H1 (cell line): ENCODE measurements around the gene UNC119B. TPM values are rescaled to one million over a fixed set of nuclear protein-coding genes. Genes with fewer than 3 reads are reported as not detected.
A peak's percentile ranks its signal among the peaks of the same experiment; 100 is the strongest.

Experiments used
- CTCF ChIA-PET: fragments of 300-600 bp; sonication (Branson Sonifier 250); formaldehyde crosslinking; loops from one replicate; lab custom pipeline; 2021; ENCODE audit not compliant: partially characterized antibody; lab: Charles Lee
- POLR2A ChIA-PET: fragments of 300-600 bp; sonication (Branson Sonifier 250); formaldehyde crosslinking; loops from one replicate; lab custom pipeline; 2021; ENCODE audit warnings: inconsistent platforms; ENCODE audit not compliant: partially characterized antibody; lab: Charles Lee
- DNase-seq, 2 experiments: peaks; one replicate each; pipeline versions ENCODE4 v3.0.0 to v3.0.0-alpha.2; 2010 to 2022; ENCODE audit warnings: low spot score in 2 of 2, low read depth in 1 of 2, mixed read lengths in 1 of 2
- FAIRE-seq: peaks from 2 replicates; lab custom pipeline; 2011; peaks lifted over from hg19 to GRCh38; lab: Jason Lieb, UNC
- H2AFZ ChIP-seq: 2 replicates; pipeline ENCODE4 v1.8.1; 2012; ENCODE audit warnings: low read length, inconsistent platforms
- H2AK5ac ChIP-seq: 2 replicates; pipeline ENCODE4 v1.6.1; 2013; ENCODE audit warnings: low read depth, low read length
- H2BK120ac ChIP-seq: replicated peaks from 2 replicates; pipeline ENCODE3; 2013; ENCODE audit warnings: low read depth, low read length, inconsistent platforms
- H2BK12ac ChIP-seq: 2 replicates; pipeline ENCODE4 v1.6.1; 2013; ENCODE audit warnings: low read depth, low read length
- H2BK15ac ChIP-seq: 2 replicates; pipeline ENCODE4 v1.6.1; 2013; ENCODE audit warnings: low read length
- H2BK20ac ChIP-seq: 2 replicates; pipeline ENCODE4 v1.6.1; 2013; ENCODE audit warnings: low read length
- H2BK5ac ChIP-seq: 2 replicates; pipeline ENCODE4 v1.6.1; 2013; ENCODE audit warnings: low read depth, low read length
- H3K14ac ChIP-seq: 2 replicates; pipeline ENCODE4 v1.6.1; 2013; ENCODE audit warnings: inconsistent platforms; ENCODE audit not compliant: insufficient read length
- H3K18ac ChIP-seq: 2 replicates; pipeline ENCODE4 v1.6.1; 2013; ENCODE audit warnings: low read length; ENCODE audit errors: extremely low read depth
- H3K23ac ChIP-seq: 2 replicates; pipeline ENCODE4 v1.6.1; 2013; ENCODE audit warnings: inconsistent platforms; ENCODE audit not compliant: insufficient read length
- H3K23me2 ChIP-seq: 2 replicates; pipeline ENCODE4 v1.6.1; 2013; ENCODE audit warnings: low read depth, low read length
- H3K27ac ChIP-seq: 2 replicates; pipeline ENCODE4 v1.6.1; 2011; ENCODE audit warnings: low read depth, low read length, inconsistent platforms
- H3K27me3 ChIP-seq, 4 experiments: replicated peaks in 1 of 4; 1 replicate in 1 of 4; 2 replicates in 3 of 4; pipeline versions ENCODE4 v1.6.1 to v1.8.1; 2011 to 2013; ENCODE audit warnings: low read length in 3 of 4, mild to moderate bottlenecking in 3 of 4, inconsistent platforms in 2 of 4, mixed read lengths in 2 of 4, moderate library complexity in 1 of 4; ENCODE audit not compliant: control insufficient read depth in 3 of 4, insufficient read depth in 3 of 4; ENCODE audit errors: extremely low read depth in 1 of 4
- H3K36me3 ChIP-seq, 4 experiments: 2 replicates each; pipeline versions ENCODE4 v1.6.1 to v1.8.1; 2011 to 2013; ENCODE audit warnings: mild to moderate bottlenecking in 4 of 4, low read length in 3 of 4, moderate library complexity in 2 of 4, control low read depth in 1 of 4, inconsistent platforms in 1 of 4; ENCODE audit not compliant: insufficient read depth in 4 of 4, control insufficient read depth in 2 of 4
- H3K4ac ChIP-seq: replicated peaks from 2 replicates; pipeline ENCODE3; 2013; ENCODE audit warnings: low read length, low read depth, mixed read lengths, inconsistent platforms; ENCODE audit not compliant: insufficient read length
- H3K4me1 ChIP-seq, 4 experiments: replicated peaks in 1 of 4; 1 replicate in 1 of 4; 2 replicates in 3 of 4; pipeline versions ENCODE4 v1.6.1 to v1.8.1; 2011 to 2013; ENCODE audit warnings: low read length in 3 of 4, inconsistent platforms in 2 of 4, mixed read lengths in 1 of 4; ENCODE audit not compliant: insufficient read depth in 4 of 4, control insufficient read depth in 3 of 4
- H3K4me2 ChIP-seq, 2 experiments: 2 replicates each; pipeline versions ENCODE4 v1.6.1 to v1.8.1; 2011 to 2013; ENCODE audit warnings: low read depth in 2 of 2, low read length in 2 of 2, control low read depth in 1 of 2, inconsistent platforms in 1 of 2, mild to moderate bottlenecking in 1 of 2; ENCODE audit not compliant: insufficient read depth in 1 of 2
- H3K4me3 ChIP-seq, 4 experiments: fragments of 200-600, 300-600 bp in 1 of 4; sonication (generic), shearing (Covaris generic), sonication (Bioruptor Twin) in 1 of 4; 2 replicates each; pipeline versions ENCODE4 v1.5.1 to v1.8.1; 2011 to 2016; ENCODE audit warnings: low read length in 4 of 4, low read depth in 3 of 4, control low read depth in 2 of 4, inconsistent platforms in 2 of 4, mild to moderate bottlenecking in 2 of 4, mixed read lengths in 1 of 4, moderate library complexity in 1 of 4; ENCODE audit not compliant: insufficient read depth in 2 of 4; ENCODE audit errors: extremely low read depth in 1 of 4
- H3K56ac ChIP-seq: replicated peaks from 2 replicates; pipeline ENCODE3; 2013; ENCODE audit warnings: low read depth, mild to moderate bottlenecking, mixed read lengths, low read length, inconsistent platforms; ENCODE audit not compliant: insufficient read length
- H3K79me1 ChIP-seq: 2 replicates; pipeline ENCODE4 v1.6.1; 2013; ENCODE audit warnings: low read depth, low read length, control low read depth
- H3K79me2 ChIP-seq, 2 experiments: 2 replicates each; pipeline versions ENCODE4 v1.6.1 to v1.8.1; 2012 to 2013; ENCODE audit warnings: low read length in 2 of 2, mild to moderate bottlenecking in 2 of 2, inconsistent platforms in 1 of 2; ENCODE audit not compliant: insufficient read depth in 2 of 2, control insufficient read depth in 1 of 2
- H3K9ac ChIP-seq, 4 experiments: replicated peaks in 1 of 4; 1 replicate in 1 of 4; 2 replicates in 3 of 4; pipeline versions ENCODE4 v1.6.1 to v1.8.1; 2011 to 2013; ENCODE audit warnings: low read depth in 3 of 4, low read length in 3 of 4, control low read depth in 2 of 4, mild to moderate bottlenecking in 2 of 4, moderate library complexity in 2 of 4, inconsistent platforms in 1 of 4; ENCODE audit errors: extremely low read depth in 1 of 4
- H3K9me3 ChIP-seq, 2 experiments: 2 replicates each; pipeline versions ENCODE4 v1.6.1 to v1.8.1; 2012 to 2013; ENCODE audit warnings: mild to moderate bottlenecking in 2 of 2, moderate library complexity in 2 of 2, control low read depth in 1 of 2, inconsistent platforms in 1 of 2, low read depth in 1 of 2, low read length in 1 of 2, mixed read lengths in 1 of 2; ENCODE audit not compliant: insufficient read depth in 2 of 2
- H4K20me1 ChIP-seq, 2 experiments: replicated peaks in 1 of 2; 2 replicates each; pipeline versions ENCODE3 to v1.8.1; 2011 to 2013; ENCODE audit warnings: inconsistent platforms in 2 of 2, low read length in 2 of 2, mild to moderate bottlenecking in 1 of 2; ENCODE audit not compliant: insufficient read depth in 2 of 2, control insufficient read depth in 1 of 2
- H4K5ac ChIP-seq: 2 replicates; pipeline ENCODE4 v1.6.1; 2013; ENCODE audit warnings: low read length, low read depth, mixed read lengths, inconsistent platforms; ENCODE audit not compliant: insufficient read length
- H4K8ac ChIP-seq: 2 replicates; pipeline ENCODE4 v1.8.0; 2013; ENCODE audit warnings: mild to moderate bottlenecking, moderate library complexity, low read length, inconsistent platforms; ENCODE audit not compliant: insufficient read depth; ENCODE audit errors: extremely low read depth
- H4K91ac ChIP-seq: replicated peaks from 2 replicates; pipeline ENCODE3; 2013; ENCODE audit warnings: low read length, mixed read lengths, inconsistent platforms; ENCODE audit not compliant: insufficient read length
- CBX8 ChIP-seq: fragments of 300-800, 300-1000 bp; sonication (generic); IDR thresholded peaks from 2 replicates; pipeline ENCODE4 v1.7.1; 2016; ENCODE audit warnings: low read depth, low read length, borderline replicate concordance
- CTCF ChIP-seq, 3 experiments: IDR thresholded peaks; 1 replicate in 2 of 3; 2 replicates in 1 of 3; pipeline versions ENCODE4 v1.5.1 to v1.6.1; 2011; ENCODE audit warnings: low read length in 3 of 3, mild to moderate bottlenecking in 3 of 3, inconsistent platforms in 2 of 3, low read depth in 1 of 3, moderate library complexity in 1 of 3; ENCODE audit not compliant: insufficient read depth in 1 of 3; ENCODE audit errors: control extremely low read depth in 1 of 3
- EGR1 ChIP-seq: IDR thresholded peaks from 2 replicates; pipeline ENCODE4 v1.6.1; 2011; ENCODE audit warnings: low read depth, low read length, borderline replicate concordance
- HDAC2 ChIP-seq, 2 experiments: fragments of 300-600 bp in 1 of 2; sonication (generic) in 1 of 2; IDR thresholded peaks; 2 replicates each; pipeline ENCODE4 v1.6.1; 2011 to 2012; ENCODE audit warnings: low read depth in 2 of 2, low read length in 2 of 2, mild to moderate bottlenecking in 2 of 2, moderate library complexity in 2 of 2, borderline replicate concordance in 1 of 2, inconsistent platforms in 1 of 2
- KDM5A ChIP-seq: fragments of 200-600 bp; IDR thresholded peaks from 2 replicates; pipeline ENCODE4 v1.7.1; 2012; ENCODE audit warnings: mild to moderate bottlenecking, low read length, inconsistent platforms, mixed read lengths
- POLR2AphosphoS5 ChIP-seq: IDR thresholded peaks from 2 replicates; pipeline ENCODE4 v1.6.1; 2011; ENCODE audit warnings: low read depth, low read length
- WGBS, 2 experiments: shearing (Covaris generic) in 1 of 2; methylation state at CpG; one replicate each; pipeline versions ENCODE4 v1.1.6 to v1.1.7; 2013 to 2015; ENCODE audit warnings: low lambda C conversion rate in 2 of 2, mixed read lengths in 2 of 2, inconsistent platforms in 1 of 2, low coverage in 1 of 2, missing lambda C conversion rate in 1 of 2; ENCODE audit not compliant: insufficient replicate concordance in 2 of 2, insufficient coverage in 1 of 2, insufficient read length in 1 of 2; ENCODE audit errors: extremely low coverage in 1 of 2, missing lambda C conversion rate in 1 of 2; 5-methylcytosine and 5-hydroxymethylcytosine counted together
- polyA plus RNA-seq, 7 experiments: library from polyadenylated mRNA; depleted of rRNA in 3 of 7; stranded (reverse) in 5 of 7; unstranded in 2 of 7; fragments of >200 nt in 5 of 7; fragments of 200-250 nt in 2 of 7; gene quantifications; 1 replicate in 5 of 7; 2 replicates in 1 of 7; 4 replicates in 1 of 7; pipeline versions ENCODE4 v1.2.1 to v1.2.3, GENCODE V29; 2011 to 2013; ENCODE audit warnings: missing spikeins in 2 of 7, mixed read lengths in 2 of 7
- total RNA-seq: library from RNA; stranded (reverse); fragmentation: NEBNext Ultra II Directional; extraction: Animal tissue kit (Norgen Biotek cat#: 25700); gene quantifications from 2 replicates; pipeline ENCODE4 v1.2.1, GENCODE V29; 2021
- TF ChIP-seq, protein P1 (sequence below): IDR thresholded peaks from 2 replicates; pipeline ENCODE4 v1.6.1; 2012; ENCODE audit warnings: low read length, inconsistent platforms

The UNC119B gene
- total and polyA plus RNA-seq, 2 of the 8 experiments (the other 6 are each of a cell fraction or from before 2014, with no cell fraction given): 40.5 to 50.1 TPM

DNA sequence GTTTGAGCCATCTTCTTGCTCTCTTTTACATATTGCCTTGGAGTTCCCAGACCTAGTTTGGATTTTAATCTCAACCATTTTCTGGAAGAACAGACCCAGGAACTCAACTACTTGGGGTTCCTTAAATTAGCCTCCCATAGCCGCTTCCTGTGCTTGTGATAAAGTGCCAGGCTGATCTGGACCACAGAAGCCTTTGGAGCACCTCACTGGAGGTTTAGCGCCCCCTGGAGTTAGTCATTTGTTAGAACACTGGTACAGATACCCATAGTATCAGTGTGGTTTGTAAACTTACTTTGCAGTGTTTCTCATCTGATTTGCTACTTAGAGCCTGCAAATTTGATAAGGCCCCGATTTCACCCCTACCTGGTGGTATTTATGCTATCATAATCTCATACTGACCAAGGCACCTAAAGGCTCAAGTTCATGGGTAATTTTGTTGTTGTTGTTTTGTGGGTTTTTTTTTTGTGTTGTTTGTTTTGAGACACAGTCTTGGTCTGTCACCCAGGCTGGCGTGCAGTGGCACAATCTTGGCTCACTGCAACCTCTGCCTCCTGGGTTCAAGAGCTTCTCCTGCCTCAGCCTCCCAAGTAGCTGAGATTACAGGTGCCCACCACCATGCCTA lies 3.7 kb downstream of the UNC119B start:
- 46% methylated on average over 4 of the region's 4 CpGs; no CpG with 5 or more reads in 1 of the 2 experiments for WGBS, 2 experiments
- TF ChIP-seq CTCF (IDR thresholded peaks at IDR 0.05; ENCODE audit: control extremely low read depth in 1 of 3, insufficient read depth in 1 of 3, low read depth in 1 of 3, low read length in 3 of 3) (peak; percentile 43 to 90 (median 85)), EGR1 (no peak), POLR2AphosphoS5 (no peak), KDM5A (no peak), HDAC2 (IDR thresholded peaks at IDR 0.05; ENCODE audit: borderline replicate concordance in 1 of 2, low read depth in 2 of 2, low read length in 2 of 2) (no peak), CBX8 (no peak)
- TF ChIP-seq, protein P1, sequence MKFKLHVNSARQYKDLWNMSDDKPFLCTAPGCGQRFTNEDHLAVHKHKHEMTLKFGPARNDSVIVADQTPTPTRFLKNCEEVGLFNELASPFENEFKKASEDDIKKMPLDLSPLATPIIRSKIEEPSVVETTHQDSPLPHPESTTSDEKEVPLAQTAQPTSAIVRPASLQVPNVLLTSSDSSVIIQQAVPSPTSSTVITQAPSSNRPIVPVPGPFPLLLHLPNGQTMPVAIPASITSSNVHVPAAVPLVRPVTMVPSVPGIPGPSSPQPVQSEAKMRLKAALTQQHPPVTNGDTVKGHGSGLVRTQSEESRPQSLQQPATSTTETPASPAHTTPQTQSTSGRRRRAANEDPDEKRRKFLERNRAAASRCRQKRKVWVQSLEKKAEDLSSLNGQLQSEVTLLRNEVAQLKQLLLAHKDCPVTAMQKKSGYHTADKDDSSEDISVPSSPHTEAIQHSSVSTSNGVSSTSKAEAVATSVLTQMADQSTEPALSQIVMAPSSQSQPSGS: no peak

More for the DNA sequence above, 3.7 kb downstream of the UNC119B start:
- FAIRE-seq (peak; percentile 87), DNase-seq (peak in 1 of 2 experiments; percentile 75)
- Histone ChIP-seq H4K20me1 (peaks cover 2 to 6% of the 10 kb centered on the region in 2 experiments), H3K4me3 (no peak overlapping the region), H2BK20ac (no peak overlapping the region), H4K5ac (no peak overlapping the region), H3K56ac (no peak overlapping the region), H4K8ac (no peak overlapping the region), H3K4me1 (peaks cover 5 to 13% (median 9%) of the 10 kb centered on the region in 4 experiments; a peak in 6 of 7 replicates), H2BK5ac (no peak overlapping the region), H3K27me3 (no peaks in the 10 kb centered on the region), H3K9me3 (no peaks in the 10 kb centered on the region), H3K4me2 (no peak overlapping the region), H3K27ac (no peak overlapping the region), H3K14ac (no peak overlapping the region), H3K79me2 (peaks cover 0 to 28% of the 10 kb centered on the region in 2 experiments; a peak in 2 of 4 replicates), H3K18ac (no peak overlapping the region), H3K23ac (no peak overlapping the region), H2BK15ac (no peak overlapping the region), H2AK5ac (no peak overlapping the region), H3K36me3 (peaks cover 19 to 53% (median 40%) of the 10 kb centered on the region in 4 experiments), H2AFZ (no peak overlapping the region), H3K4ac (no peak overlapping the region), H4K91ac (no peak overlapping the region), H3K9ac (no peak overlapping the region), H2BK120ac (no peak overlapping the region), H3K79me1 (peaks cover 13% of the 10 kb centered on the region), H3K23me2 (peaks cover 5% of the 10 kb centered on the region; the same call in 1 of the 2 replicates), H2BK12ac (no peak overlapping the region)
- POLR2A ChIA-PET: no interaction called here
- CTCF ChIA-PET: interaction anchor here (0.6 to 2.4 kb wide), 9 partner anchors 11 to 472 kb away, joined by 3 to 20 read pairs (median 5); partner anchors contain the start of gene POP5
